NCI-H2196 (cell line): ENCODE measurements around the gene ANO6.

ENCODE experiments used
- DNase-seq: peaks from one replicate; lab custom pipeline; 2025; ENCODE audit not compliant: unreplicated experiment; lab: John Stamatoyannopoulos, UW

Gene ANO6

DNA sequence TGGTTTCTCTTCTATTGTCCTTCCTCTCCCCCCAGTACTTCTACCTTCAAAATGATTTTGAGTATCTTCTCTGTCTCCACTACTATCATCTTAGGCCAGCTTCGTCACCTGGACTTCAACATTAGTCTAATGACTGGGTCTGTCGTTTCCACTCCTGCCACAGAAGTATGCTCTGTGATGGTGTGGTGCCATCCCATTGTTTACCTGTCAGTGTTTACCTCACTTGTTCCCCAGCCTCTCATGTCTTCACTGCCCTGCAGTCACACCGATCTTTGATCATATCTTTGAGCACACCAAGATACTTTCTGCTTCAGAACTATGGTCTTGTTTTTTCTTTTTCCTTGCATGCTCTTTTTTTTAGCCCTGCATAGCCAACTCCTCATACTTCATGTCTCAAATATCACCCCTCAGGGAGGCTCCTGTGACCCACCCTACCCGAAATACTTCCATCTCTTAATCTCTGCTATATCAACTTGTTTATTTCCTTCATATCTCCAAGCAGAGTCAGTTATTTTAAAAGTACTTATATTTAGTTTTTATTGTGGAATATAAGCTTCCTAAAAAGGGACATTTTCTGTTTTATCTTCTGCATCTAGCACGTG is 60.4 kb downstream of the ANO6 start:
- no peak for DNase-seq

DNA sequence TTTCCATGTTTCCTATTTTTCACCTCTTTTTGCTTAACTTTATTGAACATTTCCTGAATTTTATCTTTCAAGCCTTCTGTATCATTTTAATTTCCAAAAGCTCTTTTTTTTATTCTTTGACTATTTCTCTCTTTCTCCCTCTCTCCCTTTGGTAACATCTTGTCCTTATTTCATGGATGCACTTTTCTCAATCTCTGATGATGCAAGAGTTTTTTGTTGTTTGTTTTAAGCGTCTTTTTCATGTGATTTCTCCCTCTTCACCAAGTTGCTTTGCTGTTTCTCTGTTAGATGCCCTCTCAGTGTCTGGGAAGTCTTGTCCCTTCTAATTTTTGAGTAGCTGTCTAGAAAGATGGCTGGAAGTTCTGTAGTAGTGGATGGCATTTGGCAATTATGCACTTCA is 62.6 kb downstream of the ANO6 start:
- no peak for DNase-seq

DNA sequence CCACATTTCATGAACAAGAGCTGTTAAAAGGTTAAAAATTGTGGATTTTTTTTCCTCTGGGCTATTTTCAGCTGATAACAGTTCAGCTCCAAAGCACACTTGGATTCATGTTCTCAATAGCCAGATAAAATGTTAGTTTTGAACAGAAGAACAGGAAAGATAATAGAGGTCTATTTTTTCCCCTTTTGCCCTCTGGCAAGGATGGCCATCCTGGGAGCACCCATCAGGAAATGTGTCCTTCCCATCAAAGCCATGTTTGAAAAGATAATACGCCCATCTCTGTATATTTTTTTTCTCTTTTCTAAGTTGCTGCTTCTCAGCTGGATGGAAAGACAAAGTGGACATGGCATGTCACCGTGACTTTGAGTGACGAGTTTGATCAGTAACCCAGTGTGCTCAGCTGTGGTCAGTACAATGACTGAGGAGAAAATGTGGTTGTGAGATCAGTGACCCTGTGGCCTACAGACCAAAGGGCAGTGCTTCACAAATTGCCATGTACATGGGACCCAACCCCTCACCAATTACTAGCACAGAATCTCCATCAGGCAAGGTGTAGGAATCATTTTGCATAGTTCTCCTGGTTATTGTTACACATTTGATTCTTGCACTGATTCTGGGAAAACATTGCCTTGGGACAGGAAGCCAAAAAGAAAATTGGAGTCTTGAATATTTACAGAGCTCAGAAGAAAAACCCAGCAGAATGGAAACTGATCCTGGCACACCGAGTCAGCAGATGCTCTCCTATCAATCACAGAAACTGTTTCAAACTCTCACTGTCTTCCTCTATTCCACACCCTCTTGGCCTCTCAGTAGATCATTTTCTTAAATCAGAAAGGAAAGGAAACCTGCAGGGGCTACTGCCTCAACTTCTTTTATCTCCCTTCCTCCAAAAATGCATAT is 64.3 kb downstream of the ANO6 start:
- DNase-seq, result no peak

DNA sequence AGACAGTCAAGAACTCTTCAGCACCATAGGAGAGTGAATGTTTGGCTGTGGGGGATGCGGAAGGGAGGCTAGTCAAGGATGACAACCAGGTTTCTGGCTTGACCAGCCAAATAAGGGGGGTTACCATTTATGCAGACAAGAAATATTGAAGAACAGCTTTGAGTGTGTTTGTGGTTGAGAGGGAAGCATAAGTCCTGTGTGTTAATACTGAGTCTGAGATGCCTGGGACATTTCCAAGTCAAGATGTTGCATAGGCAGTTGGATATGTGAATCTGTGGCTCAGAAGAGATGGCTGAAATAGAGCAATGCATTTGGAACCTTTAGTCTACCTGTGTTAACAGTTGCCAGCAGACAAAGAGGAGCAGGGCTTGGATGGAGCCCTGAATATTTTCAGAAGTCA is 66.1 kb downstream of the ANO6 start:
- no peak for DNase-seq

DNA sequence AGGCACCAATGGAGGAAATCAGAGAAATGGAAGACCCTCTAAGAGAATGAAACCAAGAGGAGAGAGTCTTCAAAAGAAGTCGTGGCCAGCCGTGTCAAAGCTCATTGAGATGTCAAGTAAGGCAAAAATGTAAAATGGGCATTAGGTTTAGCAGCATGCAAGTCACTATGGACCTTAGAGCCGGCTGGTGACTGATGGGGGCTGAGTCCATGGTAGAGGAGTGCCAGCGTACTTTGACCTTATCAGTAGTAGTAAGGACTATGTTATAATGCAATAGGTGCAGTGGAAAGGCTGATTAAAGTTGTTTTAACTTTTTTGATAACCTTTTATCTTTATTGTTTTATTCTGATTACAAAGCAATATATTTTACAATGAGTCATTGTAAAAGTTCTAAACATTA is 66.5 kb downstream of the ANO6 start:
- DNase-seq, result no peak

DNA sequence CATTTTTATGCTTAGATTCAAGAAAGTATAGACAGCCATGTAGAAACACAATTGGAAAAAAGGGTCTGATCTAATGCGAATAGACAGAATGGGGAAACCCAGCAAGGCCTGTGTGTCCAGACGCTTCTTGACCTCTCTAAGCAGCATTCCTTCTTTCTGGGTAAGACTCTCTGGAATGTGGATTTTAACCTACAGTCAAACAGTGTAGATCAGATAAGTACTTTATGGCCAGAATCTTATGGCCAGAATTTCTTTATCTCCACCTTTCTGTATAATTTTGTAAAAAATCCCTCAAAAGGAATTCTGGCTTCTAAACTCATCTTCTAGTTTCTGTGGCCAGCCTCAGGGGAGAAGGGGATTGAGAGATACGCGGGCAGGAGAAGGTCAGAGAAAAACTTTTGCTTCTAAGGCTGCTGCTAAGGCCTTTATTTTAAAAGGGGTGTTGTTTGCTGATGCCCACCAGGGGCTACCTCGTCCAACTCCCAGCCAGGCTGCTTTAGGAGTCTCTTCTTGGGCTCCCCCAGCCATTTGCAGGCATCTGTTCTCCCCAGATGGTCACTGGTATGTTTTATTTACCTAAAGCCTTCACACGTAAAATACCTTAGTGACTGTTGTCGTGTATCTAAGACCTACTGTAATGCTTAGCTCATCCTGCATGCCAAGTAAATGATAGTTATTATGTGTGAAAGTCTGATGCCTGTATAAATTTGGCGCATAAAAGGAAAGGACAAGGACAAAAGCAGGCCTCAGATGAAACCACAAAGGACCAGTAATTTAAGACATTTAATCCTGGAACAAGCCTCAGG is 68.4 kb downstream of the ANO6 start:
- no peak for DNase-seq

DNA sequence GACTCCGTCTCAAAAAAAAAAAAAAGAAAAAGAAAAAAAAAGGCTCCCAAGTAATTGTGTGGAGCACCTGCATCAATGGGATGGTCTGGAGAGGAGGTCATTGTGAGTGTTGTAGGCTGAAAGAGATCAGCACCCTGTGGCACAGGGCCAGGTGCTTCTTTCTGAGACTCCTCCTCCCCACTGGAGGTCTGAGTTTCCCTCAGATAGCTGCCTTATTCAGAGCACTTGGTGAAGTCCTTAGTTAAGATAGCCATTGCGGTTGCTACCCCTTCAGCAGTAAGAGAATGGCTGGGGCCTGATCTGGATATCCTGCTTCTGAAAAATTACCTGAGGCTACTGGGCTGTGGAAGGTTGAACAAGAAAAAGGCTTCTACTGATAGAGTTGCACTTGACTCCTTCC is 69.8 kb downstream of the ANO6 start:
- no peak for DNase-seq

DNA sequence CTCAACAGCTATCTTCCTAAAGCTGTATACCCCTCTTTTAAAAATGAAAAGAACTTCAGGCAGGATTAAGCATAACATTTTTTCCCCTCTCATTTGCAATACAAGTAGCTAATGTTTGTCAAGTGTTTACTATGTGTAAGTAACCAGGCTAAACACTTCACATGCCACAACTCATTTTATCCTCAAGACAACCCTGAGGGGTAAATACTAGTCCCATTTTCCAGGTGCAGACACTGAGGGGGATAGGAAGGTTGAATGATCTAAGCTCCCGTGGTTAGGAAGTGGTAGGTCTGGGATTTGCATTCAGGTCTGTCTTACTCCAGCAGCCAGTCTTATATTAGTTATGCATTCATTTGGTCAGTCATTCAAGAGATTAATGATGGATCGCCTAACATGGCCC is 70.7 kb downstream of the ANO6 start:
- DNase-seq, result no peak

DNA sequence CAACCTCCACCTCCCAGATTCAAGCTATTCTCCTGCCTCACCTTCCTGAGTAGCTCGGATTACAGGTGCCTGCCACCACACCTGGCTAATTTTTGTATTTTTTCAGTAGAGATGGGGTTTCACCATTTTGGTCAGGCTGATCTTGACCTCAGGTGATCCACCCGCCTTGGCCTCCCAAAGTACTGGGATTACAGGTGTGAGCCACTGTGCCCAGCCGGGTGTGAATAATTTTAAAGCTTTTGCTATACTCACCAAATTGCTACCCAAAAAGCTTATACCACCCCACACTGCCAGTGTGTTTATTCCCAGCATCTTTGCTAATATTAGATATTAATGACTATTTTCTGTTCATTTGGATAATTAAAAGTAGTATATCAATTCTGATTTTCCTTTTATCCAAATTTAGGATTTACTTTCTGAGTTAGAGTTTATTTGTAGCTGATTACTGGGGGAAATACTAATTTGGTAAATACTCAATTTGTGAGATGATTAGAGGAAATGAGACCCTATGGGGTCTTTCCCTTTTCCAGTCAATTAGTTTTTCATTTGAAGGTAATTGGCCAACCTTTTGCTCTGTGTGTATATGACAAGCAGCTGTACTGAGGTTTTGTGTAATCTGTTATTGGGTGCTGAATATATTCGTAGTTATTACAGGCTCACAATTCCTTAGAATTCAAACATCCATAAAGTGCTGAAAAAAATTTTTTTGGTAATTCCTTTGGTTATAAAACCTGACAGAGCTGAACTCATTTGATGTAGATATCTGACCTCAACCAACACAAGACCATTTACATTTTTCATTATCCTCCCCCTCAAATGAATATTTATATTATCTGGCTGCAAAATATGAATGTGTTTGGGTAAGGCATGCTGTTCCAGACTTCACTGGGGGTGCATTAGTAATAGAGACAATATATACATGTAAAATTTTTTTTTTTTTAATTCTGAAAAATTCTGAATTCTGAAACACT is 73.6 kb downstream of the ANO6 start:
- DNase-seq, result no peak

DNA sequence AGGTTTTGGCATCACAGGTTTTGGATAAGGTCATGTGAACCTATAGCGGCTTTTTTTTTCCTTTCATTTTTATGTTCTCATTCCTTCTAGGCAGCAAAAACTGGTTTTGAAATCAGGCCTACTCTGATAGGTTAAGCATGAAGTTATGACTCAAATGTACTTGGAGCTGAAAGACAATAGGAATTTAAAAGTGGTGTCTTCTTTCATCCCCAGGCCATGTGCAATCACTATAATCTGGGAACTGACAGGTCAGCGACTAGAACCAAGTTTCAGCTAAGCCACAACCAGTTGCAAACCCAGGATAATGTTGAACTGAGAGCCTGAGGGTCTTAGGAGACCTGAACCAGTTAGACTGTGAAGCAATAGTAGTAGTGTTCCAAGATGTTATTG is 74.3 kb downstream of the ANO6 start:
- no peak for DNase-seq

DNA sequence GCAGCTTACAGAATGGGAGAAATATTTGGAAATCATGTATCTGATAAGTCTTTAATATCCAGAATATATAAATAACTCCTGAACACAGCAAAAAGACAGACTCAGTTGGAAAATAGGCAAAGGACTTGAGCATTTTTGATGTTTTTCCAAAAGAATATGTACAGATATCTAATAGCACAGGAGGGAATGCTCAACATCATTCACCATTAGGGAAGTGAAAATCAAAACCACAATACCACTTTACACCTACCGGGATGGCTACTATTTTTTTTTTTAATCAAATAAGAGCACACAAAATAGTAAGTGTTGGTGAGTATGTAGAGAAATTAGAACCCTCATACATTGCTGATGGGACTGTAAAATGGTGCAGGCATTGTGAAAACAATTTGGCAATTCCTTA is 75.6 kb downstream of the ANO6 start:
- DNase-seq, result no peak

DNA sequence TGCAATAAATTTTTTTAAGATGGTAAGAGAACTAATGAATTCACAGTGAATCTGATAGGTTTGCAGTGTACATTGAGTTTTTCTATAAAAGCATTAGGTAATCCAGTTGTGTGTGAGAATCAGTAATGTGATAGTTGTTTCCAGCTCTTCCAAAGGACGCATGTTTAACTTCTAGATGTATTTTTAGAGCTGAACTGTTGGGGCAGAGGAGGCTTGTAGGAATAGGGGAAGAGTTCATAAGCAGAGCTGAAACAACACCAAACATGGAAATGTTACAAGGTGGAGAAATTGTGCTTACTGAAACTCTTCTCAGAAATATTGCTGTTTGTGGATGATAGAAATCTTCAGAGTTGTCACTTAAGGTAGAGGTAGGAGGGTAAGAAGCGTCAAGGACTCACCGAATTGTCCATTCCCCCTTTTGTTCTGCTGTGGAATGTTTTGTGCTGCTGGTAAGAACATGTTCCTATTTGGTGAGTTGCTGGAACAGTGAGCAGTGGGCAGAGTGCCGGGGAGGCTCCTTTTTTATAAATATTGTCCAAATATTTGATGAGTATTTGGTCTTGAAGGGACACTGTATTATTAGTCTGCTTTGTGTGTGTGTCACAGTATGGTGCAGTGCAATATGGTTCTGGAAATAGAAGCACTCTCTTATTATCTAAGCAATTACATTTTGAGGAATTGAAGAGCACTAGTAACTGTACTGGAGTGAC is 76.7 kb downstream of the ANO6 start:
- DNase-seq, result no peak

DNA sequence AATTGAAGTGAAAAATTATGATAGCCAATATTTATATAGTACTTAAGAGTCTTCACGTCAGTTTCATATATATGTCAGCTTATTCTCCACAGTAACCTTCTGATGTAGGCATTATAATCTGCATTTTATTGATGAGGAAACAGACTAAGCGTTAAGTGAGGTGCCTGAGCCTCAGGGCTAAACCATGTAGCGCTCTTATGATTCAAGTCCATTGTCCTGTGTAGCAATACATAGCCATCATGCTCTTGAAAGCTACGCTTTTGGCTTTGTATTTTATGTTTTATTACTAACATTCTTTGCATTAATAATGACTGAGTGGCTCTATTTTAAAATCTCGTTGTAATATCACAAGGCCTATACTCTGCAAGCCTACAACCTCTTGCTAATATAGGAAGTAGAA is 79.0 kb downstream of the ANO6 start:
- DNase-seq, result no peak

DNA sequence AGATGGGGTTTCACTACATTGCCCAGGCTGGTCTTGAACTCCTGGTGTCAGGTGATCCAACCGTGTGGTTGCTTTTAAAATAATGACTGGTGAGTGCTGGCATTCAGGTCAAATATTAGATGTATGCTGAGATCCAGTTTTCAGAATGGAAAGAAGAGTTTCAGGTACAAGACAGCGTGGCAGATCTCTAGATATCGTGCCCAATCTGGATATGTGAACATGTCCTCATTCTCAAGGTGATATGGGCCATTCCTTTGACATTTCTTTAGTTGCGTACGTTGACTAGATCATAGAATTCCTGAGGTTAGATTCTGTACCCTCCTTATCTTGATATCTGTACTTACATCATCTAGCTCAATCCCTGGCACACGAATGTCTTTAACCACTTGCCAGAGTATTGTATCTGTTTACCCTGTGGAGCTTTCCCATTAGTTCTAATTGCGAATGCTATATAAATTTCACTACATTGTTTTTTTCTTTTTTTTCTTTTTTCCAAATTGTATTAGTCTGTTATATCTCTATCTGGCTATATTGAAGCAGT is 80.2 kb downstream of the ANO6 start:
- DNase-seq, result no peak

DNA sequence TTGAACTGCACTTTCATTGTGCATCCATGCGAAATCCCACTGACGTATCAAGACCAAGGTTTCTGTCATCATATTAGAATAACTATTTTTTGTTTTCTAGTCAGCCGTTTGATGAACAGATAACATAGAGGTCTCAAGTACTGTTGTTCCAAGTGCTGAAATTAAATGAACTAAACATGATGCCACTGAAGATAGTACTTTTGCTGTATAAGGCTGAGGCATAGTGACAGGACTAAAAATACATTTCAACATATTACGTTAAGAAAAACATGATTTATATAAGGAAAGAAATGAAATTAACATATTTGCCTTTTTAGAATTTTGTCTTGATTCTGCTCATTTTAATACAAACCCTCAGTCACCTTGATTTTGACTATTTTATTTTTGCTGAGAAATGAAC is 82.2 kb downstream of the ANO6 start:
- DNase-seq, result no peak

DNA sequence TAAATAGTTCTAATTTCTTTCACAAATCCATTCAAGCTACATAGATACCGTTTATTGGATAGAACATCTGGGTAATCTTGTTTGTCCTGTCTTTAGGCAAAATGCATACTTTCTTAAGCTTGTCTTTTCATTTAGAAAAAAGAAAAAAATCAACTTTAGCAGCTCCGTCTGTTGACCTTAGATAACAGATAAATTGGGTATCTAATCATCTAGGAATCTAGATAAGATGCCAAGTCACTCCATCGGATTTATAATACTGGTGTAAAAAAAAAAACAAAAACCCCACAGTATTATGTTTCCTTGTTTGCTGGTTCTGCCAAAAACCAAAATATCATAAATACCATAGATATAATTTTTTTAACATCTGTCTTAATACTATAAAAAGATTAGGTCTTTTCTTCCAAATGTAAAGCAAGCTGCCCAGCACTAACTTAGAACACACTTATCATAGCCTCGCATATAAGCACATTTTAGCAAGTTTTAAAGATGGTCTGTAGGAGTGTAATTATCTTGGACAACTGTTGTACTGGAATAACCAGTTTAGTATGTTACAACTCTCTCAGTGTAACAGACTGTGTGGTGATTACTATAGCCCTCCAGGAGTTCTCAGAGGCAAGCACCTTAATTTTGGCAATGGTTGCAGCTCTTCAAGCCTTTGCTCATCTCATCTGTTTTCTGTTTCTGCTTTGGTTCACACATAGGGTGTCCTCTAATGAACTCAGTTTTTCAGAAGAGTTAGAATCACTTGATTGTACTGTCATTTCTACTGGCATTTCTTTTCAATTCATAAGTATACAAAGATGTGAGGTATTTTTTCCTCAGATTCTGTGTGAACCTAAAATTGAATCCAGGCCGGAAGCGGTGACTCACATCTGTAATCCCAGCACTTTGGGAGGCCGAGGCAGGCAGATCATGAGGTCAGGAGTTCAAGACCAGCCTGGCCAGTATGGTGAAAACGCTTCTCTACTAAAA is 83.1 kb downstream of the ANO6 start:
- DNase-seq, result peak; percentile 34

DNA sequence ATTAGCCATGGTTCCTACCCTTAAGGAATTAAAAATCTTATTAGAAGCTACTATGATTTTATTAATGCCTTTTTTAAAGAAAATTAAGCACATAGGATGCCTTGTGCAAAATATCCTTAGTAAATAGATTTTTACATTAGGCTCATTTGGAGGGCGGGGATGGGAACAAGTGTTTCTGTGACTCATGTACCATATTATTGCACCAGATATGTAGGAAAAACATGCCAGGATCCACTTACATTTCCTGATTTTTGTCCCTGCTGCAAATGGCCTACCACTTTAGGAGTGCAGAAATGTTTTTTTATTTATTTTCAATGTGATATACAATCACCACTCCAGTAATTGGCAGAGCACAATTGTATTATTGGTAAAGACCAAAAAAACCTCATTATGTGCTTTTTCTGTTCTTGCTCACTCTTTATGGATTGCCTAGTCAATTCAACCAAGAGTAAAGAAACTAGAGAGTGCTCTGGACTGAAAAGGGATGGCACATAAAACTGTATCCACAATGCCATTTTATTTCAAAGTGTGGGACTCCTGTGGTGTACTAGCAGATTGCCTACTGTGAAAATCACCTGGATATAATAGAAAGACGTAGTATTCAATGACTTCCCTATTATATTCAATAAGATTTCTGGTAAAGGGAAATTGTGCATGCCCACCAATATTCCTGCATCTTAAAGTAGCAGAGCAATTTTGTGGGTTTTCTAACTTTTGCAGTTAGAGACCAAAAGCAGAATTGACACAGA is 86.9 kb downstream of the ANO6 start:
- DNase-seq, result no peak

DNA sequence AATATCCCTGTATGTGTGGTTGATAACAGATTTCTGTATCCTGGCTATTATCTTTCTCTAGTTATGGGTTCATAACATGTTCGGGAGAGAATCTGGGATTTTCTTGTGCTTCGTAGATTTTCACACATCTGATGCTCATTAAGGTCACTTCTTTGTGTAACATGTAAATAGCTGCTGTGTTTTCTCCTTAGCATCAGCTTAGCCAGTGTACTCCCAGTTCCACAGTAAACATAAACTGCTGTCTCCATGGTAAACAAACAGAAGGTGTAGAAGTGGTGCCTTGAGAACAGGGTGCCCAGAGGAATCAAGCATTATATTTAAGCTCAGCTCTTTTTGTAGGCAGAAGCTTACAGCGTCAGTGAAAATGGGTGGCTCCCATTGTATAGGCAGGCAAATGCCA is 88.0 kb downstream of the ANO6 start:
- no peak for DNase-seq
